HG03342 (cell line): ENCODE results near the gene TMEM181.

Source experiments
- ATAC-seq: cut with Tn5 transposase; IDR thresholded peaks from one replicate; pipeline ENCODE4 v1.9.1; 2021; ENCODE audit warnings: mild to moderate bottlenecking, moderate library complexity; ENCODE audit not compliant: unreplicated experiment

Gene TMEM181

DNA sequence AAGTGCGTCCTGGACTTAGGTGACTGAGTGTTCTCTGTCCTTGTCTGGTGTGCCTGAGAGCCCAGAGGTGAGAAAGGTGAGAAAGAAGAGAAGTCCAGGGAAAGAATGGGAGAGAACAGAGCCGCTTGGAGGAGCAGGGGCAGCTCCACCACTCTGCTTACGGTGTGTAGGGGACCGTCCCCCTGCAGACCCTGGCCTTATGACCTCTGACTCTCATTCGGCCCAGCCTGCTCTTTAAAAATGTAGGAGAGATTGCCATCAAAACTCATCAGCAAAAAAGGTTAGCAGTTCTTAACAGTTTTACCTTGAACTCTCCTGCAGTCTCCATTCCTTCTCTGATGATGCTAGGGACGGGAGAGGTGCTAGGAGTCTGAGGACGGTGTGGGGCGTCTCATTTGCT lies 2.0 kb downstream of the TMEM181 start:
- no peak for ATAC-seq

DNA sequence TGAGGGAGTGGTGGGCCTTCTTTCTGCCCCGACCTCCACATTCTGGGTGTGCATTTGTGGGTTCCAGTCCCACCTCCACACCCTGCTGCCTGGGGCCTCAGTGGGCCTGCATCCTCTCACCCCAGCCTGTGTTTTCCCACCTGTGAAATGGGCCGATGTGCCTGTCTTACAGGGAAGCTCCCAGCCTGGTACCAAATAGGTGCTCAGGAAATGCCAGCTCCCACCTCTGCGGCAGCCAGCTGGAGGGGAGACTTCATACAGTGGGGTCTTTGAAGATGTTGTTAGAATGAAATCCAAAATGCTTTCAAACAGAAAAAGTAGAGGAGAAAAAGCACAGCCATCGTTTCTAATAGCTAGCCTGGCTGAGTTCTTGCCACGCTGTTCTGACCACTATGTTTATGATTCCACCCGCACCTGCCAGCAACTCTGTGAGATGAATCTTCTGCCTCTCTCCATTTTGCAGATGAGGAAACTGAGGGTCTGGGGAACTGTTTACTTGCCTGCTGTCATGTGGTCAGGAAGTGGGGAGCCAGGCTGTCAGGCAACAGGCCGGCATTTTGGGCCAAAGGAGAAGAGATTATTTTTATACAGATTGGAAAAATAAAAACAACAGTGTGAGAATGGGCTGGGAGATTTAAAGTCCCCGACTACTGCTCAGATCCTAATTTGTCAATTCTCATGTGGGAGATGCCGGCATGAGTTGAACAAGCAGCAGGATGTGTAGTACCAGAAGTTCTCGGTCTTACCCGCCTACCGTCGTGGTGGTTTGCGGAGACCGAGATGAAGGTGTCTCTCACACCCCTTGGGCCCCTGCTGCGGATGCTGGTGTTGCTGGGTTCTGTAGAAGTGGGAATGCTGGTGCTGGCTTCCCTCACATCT lies 4.6 kb downstream of the TMEM181 start:
- no peak for ATAC-seq

DNA sequence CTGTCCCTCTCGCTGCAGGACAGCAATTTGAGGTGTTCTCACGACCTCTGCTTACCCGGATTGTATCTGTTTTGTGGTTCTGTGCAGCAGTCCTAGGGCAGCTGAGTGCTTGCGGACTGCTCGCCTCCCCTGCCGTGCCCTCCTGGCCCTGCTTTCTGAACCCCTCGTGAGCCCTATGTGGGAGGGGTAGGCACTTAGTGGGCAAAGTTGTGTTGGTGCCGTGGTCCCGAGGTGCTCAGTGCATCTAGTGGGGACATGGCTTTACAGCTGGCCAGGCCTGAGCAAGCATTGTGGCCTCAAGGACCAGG lies 5.2 kb downstream of the TMEM181 start:
- ATAC-seq: no peak

DNA sequence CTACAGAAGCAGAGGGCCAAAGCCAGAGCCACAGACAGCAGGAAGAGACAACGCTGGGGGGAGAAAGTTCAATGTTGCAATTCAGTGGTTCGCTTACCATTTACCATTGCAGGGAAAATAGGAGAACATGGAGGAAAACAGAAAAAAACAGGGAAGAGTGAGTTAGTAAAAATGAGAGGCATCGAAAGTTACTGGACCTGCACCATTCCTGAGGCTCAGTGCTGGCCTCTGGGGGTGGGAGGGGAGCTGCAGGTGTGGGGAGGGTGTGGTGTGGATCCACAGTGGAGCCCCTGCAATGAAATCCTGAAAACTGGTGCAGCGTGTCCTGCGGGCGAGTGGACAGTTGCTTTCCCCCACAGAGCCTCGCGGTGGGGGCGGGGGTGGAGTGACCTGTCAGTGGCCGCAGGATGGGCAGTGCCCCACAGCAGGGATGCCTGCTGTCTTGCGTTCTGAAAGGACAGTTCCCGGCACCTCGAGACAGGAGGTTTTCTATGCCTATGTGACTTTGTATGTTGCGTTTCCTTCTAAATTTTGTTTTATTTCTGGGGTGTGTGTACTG lies 5.7 kb downstream of the TMEM181 start:
- no peak for ATAC-seq

DNA sequence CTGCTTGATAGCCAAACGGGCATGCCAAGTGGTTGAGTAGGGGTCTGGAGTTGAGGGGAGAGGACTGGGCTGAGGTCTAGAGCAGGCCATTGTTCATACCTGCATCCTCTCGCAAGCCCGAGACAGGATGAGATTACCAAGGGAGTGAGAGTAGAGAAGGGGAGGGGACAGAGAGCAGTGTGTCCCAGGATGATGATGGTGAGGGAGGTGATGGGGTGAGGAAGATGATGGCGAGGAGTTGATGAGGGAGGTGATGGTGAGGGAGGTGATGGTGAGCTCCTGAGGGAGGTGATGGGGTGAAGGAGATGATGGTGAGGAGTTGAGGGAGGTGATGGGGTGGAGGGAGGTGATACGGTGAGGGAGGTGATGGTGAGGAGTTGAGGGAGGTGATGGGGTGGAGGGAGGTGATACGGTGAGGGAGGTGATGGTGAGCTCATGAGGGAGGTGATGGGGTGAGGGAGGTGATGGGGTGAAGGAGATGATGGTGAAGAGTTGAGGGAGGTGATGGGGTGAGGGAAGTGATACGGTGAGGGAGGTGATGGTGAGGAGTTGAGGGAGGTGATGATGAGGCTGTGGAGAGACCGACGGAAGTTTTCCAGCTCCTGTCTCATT lies 6.4 kb downstream of the TMEM181 start:
- no peak for ATAC-seq

DNA sequence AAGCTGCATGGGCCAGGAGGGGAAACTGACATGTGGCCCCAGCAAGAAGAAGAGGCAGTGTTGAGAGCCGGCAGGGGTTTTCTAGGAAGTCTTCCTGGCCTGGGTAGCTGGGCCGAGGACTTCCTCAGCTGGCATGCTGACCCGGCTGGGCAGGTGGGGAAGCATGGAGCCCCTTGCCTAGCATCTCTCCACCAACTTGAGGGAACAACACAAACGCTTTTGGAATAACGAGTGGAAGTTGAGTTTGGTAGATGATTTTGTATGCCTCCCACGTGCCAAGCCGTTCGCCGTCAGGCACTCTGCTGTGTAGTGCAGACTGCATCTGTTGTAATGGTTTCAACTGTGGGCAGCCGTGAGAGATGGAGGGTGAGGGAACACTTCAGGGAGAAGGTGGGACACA lies 7.3 kb downstream of the TMEM181 start:
- no peak for ATAC-seq

DNA sequence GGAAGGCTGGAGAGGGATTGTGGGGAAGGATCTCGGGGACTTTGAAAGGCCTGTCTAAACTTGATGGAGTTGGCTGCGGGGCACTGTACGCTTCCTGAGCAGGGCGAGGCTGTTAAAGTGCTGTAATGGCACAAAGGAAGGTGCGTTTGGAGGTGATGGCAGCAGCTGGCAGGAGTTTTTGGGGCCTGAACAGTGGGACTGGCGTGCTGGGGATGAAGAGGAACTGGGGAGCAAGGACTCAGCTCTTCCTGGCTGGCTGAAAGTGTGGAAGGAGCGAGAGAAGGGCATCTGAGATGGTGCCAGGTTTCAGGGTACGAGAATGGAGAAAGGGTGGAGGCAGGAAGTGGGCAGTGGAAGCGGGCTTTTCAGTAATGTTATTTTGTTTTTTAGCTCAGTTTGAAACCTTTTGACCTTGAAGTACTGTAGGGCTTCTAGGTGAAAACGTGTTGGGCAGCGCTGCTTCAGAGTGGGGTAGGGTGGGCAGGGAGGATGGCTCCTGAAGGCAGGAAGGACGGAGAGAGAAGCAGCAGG lies 8.0 kb downstream of the TMEM181 start:
- no peak for ATAC-seq

DNA sequence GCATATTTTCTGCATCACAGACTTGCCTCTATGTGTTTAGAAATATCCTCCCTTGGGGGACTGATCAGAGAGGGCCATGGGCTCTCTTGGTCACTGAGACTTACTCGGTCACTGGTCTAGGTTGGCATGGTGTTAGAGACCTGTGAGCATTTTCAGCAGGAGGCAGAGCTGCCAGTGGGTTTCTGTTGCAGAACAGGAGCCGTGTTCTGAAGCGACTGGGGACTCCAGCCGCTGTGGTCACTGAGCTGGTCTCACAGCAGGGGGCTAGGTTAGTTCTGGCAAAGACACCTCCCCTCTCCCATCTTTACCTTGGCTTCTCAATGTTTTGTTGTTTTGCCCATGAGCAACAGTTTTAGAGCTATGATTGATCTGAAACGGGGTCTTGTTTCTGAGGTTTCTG lies 8.7 kb downstream of the TMEM181 start:
- no peak for ATAC-seq

DNA sequence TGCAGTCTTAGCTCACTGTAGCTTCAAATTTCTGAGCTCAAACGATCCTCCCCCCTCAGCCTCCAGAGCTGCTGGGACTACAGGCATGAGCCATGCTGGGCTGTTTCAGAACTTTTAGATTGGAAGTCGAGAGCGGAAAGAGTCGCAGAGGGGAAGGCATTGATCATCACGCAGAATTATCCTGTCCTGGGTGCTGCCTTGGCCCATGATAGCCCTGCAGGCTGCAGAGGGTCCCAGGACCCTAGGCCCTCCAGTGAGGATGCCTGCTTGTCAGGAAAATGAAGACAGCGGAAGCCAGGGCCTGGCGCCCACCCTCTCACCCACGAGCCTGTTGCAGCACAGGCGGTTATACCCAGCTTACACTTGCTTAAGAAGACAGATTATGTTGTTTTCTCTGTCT lies 9.1 kb downstream of the TMEM181 start:
- ATAC-seq: no peak

DNA sequence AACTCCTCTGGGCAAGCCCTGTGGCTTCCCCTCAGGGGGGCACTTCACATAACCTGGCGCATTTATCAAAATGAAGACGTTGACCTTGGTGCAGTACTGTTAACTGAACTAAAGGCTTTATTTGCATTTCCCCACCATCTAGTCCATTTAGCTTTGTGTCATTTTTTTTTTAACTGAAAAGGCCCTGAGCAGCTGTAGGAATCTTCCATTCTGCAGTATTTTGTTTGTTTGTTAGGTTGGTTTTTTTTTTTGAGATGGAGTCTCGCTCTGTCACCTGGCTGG lies 10.7 kb downstream of the TMEM181 start:
- no peak for ATAC-seq

DNA sequence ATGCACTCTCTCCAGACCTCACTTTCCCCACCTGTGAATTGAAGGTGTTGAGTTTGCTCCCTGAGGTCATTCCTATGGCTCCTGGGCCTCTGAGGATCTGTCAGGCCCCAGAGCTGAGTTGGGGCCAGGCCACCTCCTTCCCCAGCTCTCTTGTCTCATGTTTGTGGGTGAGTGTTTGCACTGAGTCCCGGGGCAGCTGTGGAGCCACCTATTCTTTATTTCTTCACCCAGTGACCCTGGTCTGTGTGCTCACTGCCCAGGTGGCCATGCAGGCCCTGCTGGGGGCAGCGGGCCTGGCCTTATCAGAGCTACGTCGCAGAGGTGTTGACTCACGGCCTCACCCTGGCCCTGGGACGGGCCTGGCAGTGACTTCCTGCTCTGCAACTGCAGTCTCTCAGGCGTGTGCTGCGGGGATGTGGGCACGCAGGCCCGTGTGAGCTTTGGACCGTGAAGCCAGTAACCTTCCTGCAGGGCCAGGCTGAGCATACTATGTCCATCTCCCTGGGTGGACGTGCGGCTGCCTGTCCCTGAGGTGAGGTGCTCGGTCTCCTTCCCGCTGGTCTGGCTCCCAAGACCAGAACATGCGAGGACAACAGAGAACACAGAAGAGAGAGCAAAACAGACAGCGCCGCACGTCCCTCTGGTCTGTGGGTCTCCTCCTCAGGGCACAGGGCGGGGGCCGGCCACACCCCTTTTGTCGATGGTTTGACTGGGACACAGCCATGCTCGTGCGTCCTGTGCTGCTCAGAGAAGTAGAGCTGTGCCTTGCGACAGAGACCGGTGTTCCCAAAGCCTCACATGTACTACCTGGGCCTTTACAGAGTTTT lies 12.1 kb downstream of the TMEM181 start:
- ATAC-seq: no peak

DNA sequence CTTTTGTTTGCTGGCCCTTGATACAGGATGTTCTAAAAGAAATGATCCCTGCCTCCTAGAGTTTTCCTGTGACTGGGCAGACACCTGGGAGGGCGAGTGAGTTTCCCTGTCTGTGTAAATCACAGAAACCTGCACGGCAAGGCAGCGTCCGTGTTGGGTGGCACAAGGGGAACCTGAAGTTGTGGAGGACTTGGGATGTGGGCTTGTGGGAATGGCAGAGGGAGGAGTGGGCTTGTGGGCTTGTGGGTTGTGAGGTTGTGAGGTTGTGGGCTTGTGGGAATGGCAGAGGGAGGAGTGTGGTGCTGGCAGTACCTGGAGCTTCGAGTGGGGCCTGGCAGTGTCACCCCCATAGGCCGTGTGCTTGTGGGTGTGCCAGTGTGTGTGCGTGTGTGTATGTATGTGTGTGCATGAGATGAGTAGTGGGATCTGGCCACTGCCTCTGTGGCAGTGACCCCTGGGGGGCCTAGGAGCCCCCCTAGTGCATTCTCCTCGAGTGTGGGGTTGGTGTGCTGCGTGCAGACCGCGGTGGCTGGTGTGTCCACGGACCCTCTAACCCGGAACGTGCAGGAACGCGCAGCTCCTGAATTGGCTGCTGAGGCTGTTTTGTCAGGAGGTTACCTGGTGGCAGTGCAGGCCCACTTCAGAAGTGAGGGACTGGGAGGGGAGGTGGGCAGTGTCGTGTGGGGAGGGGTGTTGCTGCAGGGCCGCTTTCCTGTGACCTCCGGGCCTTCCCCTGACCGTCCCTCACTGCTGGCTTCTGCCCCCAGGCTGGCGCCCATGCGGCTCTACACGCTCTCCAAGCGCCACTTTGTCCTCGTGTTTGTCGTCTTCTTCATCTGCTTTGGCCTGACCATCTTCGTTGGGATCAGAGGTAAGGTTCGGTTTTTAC lies 13.0 kb downstream of the TMEM181 start:
- no peak for ATAC-seq

DNA sequence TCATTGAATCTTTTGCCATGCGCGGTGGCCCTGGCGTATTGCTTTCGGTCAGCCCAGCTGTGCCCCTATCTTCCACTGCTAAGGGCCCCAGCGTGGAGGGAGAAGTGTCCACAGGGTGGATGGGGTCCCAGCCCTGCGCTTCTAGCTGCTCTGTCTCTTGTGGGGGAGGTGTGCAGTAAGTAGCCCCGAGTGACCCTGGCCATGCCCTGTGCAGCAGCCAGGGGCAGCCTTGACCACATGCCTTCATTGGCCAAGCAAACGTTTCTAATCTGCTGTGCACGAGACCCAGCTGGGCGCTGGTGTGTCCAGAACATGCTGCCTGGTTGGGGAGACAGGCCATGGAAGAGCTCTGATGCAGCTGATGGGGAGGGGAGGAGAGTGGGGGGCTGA lies 13.6 kb downstream of the TMEM181 start:
- no peak for ATAC-seq

DNA sequence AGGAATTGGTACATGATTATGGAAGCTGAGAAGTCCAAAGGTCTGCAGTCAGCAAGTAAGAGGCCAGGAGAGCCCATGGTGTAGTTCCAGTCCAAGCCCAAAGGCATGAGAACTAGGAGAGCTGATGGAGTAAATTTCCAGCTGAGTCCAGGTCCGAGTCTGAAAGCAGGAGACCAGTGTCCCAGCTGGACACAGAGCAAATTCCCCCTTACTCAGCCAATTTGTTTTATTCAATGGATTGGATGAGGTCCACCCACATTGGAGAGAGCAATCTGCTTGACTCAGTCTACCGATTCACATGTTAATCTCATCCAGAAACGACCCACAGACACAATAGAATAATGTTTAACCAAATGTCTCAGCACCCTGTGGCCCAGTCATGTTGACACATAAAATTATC lies 14.9 kb downstream of the TMEM181 start:
- no peak for ATAC-seq

DNA sequence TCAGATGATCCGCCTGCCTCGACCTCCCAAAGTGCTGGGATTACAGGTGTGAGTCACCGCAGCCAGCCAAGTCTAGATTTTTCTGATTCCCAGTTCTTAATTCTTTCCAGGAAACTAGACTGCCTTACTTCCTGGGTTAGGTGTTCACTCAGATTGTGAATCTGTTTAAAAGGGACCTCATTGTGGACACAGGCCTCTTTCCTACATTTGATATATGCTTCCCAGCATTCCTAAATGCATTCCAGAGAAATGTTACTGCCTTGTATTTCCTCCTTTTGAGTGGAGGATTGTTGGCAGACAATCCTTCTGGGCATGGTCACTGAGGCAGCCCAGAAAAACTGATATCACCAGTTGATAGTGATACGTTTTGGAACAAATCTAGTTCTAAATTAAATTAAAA lies 15.7 kb downstream of the TMEM181 start:
- ATAC-seq: no peak

DNA sequence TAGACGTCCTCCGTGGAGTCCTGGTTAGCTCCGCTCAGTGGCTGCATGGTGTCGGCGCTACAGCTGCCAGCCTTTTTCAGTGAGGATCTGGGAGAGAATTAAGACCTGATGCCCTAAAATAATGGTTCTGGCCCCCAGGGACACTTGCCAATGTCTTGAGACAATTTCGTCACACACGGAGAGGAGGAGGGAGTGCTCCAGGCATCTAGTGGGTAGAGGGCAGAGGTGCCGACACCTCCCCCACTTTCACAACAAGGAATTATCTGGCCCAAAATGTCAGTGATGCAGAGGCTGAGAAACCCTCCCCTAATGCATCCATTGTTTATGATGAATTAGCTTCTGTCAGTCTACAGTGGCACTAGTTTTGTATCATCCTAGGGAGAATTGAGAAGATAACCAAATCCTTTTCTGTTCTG lies 24.4 kb downstream of the TMEM181 start:
- ATAC-seq: no peak

DNA sequence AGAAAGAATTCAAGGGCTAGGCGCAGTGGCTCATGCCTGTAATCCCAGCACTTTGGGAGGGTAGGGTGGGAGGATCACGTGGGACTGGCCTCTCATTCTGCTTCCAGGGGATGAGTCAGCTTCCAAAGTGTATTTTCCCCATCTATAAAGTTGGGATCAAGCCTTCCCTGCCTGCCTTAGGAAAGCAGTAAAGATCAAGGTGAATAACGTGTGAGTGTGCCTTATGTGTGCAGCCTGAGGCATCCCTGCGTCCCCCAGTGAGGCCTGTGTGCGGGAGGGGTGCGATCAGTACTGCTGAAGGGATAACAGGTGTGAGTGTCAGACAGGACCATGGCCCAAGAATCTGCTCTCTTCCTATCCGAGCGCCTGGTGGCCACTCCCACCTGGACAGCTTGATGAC lies 26.8 kb downstream of the TMEM181 start:
- no peak for ATAC-seq

DNA sequence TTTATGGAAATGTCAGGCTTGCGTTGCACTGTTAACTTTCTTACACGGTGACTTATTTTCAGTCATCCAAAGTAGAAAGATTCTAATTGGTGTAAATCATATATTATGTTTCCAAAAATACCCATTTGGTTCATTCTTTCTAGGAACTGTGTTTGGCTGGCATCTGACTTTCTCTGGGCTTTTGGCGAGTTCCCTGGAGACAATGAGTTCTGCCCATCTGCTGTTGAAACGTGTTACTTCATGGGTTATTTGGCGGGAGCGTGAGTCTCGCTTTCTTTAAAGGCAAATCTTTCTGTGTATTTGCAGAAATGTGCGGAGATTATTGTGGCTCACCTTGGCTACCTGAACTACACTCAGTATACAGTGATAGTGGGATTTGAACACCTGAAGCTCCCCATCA lies 29.5 kb downstream of the TMEM181 start:
- ATAC-seq: no peak

DNA sequence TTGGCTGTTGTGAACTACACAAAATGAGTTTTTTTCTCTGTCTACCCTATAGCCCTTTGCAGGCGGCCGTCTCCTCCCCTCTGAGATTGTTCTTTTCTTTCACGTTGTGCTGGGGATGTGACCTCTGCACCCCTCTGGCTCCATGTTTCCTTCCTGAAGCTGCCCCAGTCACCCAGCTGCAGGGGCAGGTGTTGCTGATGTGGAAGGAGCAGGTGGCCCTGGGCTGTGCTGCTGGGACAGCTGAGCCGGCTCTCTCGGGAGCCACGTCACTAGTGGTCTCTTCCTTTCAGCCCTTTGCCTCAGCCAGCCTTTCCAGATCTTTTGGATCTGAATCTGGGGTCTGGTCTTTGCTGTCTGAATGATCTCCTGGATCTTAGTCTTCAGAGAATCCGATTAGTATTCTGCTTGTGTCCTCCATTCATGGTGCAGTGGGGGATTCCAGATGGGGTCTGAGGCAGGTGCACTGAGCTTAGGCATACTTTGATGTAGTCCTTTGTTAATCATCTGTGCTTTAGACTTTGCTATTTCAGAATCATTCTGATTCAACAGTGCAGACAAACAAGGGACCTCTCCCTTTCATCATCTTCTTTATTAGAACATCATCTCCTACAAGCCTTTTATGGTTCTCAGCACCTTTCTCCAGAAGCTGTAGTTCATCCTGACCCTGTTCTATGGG lies 31.4 kb downstream of the TMEM181 start:
- ATAC-seq: no peak

DNA sequence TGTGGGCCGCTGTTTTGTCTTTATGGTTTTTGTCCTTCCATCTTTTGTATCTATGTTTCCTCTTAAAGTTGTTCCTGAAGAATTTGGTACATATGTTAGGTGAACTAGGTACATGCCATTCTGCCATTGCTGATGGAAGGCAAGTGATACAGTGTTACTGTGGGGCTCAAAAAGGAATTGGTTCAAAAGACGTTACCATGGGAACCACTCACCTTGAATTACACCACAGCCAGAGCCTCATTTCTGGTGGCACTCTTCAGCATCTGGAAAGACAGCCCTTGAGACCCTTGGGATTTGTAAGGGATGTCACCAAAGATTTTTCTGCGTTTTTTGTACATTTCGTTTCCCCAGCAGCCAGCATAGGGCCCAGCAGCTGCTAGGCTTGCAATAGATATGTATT lies 31.9 kb downstream of the TMEM181 start:
- ATAC-seq: no peak
